ENCODE data around the gene FAM89B. TPM values are rescaled to one million over a fixed set of nuclear protein-coding genes. Genes with fewer than 3 reads are reported as not detected.
"Not testable (repeated sequence)": the region's sequence is repeated elsewhere in the genome, so short reads cannot be mapped to it uniquely, and the experiment has no call there.

The FAM89B gene
- polyA plus RNA-seq: 11.5 to 37.6 TPM (median 13.5 TPM) in 3 replicates
- 1.3 TPM for polyA plus RNA-seq (2011; ENCODE audit: low read depth)
- 18.0 and 37.6 TPM in 2 replicates for polyA plus RNA-seq (2011; cell fraction: cytosol; rRNA removed)
- 8.8 and 17.8 TPM in 2 replicates for polyA plus RNA-seq (2011; cell fraction: nucleus; rRNA removed)
- polyA plus RNA-seq (2012; ENCODE audit: low replicate concordance): 17.0 and 20.6 TPM in 2 replicates
- 8.9 to 33.5 TPM (median 20.7 TPM) in 3 replicates for polyA minus RNA-seq
- polyA minus RNA-seq (2011; cell fraction: cytosol; rRNA and poly(A)+ RNA removed): 30.5 TPM
- polyA minus RNA-seq (2011; cell fraction: nucleus; rRNA and poly(A)+ RNA removed): 2.1 and 9.4 TPM in 2 replicates

- Histone ChIP-seq H4K20me1 (ENCODE audit: control insufficient read depth, extremely low read depth, insufficient read depth, low read length) (peaks cover 5% of the 10 kb centered on the region), H3K4me3 (ENCODE audit: control insufficient read depth in 2 of 3, extremely low read depth in 1 of 3, insufficient read depth in 2 of 3, low read depth in 1 of 3, low read length in 3 of 3) (peak within 1 kb of the TSS; percentile 85 to 90 (median 88)), H3K27me3 (ENCODE audit: control insufficient read depth, extremely low read depth, insufficient read depth, low read length) (no peaks in the 10 kb centered on the region), H3K4me2 (ENCODE audit: control insufficient read depth, extremely low read depth, insufficient read depth, low read depth, low read length) (peak within 1 kb of the TSS; percentile 100), H3K9me1 (ENCODE audit: control insufficient read depth, extremely low read depth, insufficient read depth, low read length) (no peaks in the 10 kb centered on the region), H2AFZ (ENCODE audit: control insufficient read depth, low read length) (no peak within 1 kb of the TSS), H3K27ac (ENCODE audit: control insufficient read depth, insufficient read depth, low read length) (peak within 1 kb of the TSS; percentile 44), H3K4me1 (ENCODE audit: control insufficient read depth, extremely low read depth, insufficient read depth, low read length) (peaks cover 60% of the 10 kb centered on the region), H3K79me2 (ENCODE audit: control insufficient read depth, insufficient read depth, low read length) (peaks cover 38% of the 10 kb centered on the region), H3K36me3 (ENCODE audit: control insufficient read depth in 2 of 2, extremely low read depth in 1 of 2, insufficient read depth in 2 of 2, low read length in 2 of 2) (no peaks in the 10 kb centered on the region), H3K9ac (ENCODE audit: control insufficient read depth, extremely low read depth, insufficient read depth, low read length) (peak within 1 kb of the TSS; percentile 92), H3K9me3 (ENCODE audit: control insufficient read depth, low read depth, low read length) (no peaks in the 10 kb centered on the region)
- dilution Hi-C loops (cut with MboI; ENCODE audit: extremely low pct_ligation_motif_present, low sequenced_read_pairs): no loop called here
- DNase-seq (ENCODE audit: low read depth, low spot score) (no peak), FAIRE-seq (no peak)
- no peak for TF ChIP-seq EZH2 (IDR thresholded peaks at IDR 0.05; ENCODE audit: low read length)
- TF ChIP-seq, protein P1, sequence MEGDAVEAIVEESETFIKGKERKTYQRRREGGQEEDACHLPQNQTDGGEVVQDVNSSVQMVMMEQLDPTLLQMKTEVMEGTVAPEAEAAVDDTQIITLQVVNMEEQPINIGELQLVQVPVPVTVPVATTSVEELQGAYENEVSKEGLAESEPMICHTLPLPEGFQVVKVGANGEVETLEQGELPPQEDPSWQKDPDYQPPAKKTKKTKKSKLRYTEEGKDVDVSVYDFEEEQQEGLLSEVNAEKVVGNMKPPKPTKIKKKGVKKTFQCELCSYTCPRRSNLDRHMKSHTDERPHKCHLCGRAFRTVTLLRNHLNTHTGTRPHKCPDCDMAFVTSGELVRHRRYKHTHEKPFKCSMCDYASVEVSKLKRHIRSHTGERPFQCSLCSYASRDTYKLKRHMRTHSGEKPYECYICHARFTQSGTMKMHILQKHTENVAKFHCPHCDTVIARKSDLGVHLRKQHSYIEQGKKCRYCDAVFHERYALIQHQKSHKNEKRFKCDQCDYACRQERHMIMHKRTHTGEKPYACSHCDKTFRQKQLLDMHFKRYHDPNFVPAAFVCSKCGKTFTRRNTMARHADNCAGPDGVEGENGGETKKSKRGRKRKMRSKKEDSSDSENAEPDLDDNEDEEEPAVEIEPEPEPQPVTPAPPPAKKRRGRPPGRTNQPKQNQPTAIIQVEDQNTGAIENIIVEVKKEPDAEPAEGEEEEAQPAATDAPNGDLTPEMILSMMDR (optimal IDR thresholded peaks at IDR 0.05 in 1 of 3, IDR thresholded peaks at IDR 0.05 in 1 of 3, conservative IDR thresholded peaks at IDR 0.05 in 1 of 3; ENCODE audit: extremely low read depth in 1 of 3, insufficient read depth in 2 of 3, low read length in 3 of 3): no peak
Measured at GRCh38 chr11:65572356-65573051, at the start of gene FAM89B. FAM89B (plus strand) TSS chr11:65572538; CDS start chr11:65572670, 132 bp downstream.

GRCh38 chr11:65522718-65523630 lies 49.4 kb upstream of the FAM89B start:
- H3K9me1 ChIP-seq (ENCODE audit: control insufficient read depth, extremely low read depth, insufficient read depth, low read length); H2AFZ ChIP-seq (ENCODE audit: control insufficient read depth, low read length); DNase-seq (ENCODE audit: low read depth, low spot score); FAIRE-seq; H3K27ac ChIP-seq (ENCODE audit: control insufficient read depth, insufficient read depth, low read length); H3K4me3 ChIP-seq (ENCODE audit: control insufficient read depth in 2 of 3, extremely low read depth in 1 of 3, insufficient read depth in 2 of 3, low read depth in 1 of 3, low read length in 3 of 3); H4K20me1 ChIP-seq (ENCODE audit: control insufficient read depth, extremely low read depth, insufficient read depth, low read length); H3K36me3 ChIP-seq (ENCODE audit: control insufficient read depth in 2 of 2, extremely low read depth in 1 of 2, insufficient read depth in 2 of 2, low read length in 2 of 2); H3K27me3 ChIP-seq (ENCODE audit: control insufficient read depth, extremely low read depth, insufficient read depth, low read length); H3K9ac ChIP-seq (ENCODE audit: control insufficient read depth, extremely low read depth, insufficient read depth, low read length); dilution Hi-C loops (cut with MboI; ENCODE audit: extremely low pct_ligation_motif_present, low sequenced_read_pairs); H3K4me2 ChIP-seq (ENCODE audit: control insufficient read depth, extremely low read depth, insufficient read depth, low read depth, low read length); H3K9me3 ChIP-seq (ENCODE audit: control insufficient read depth, low read depth, low read length): not testable (repeated sequence)
- Histone ChIP-seq H3K79me2 (ENCODE audit: control insufficient read depth, insufficient read depth, low read length) (peaks cover 20% of the 10 kb centered on the region), H3K4me1 (ENCODE audit: control insufficient read depth, extremely low read depth, insufficient read depth, low read length) (peaks cover 10% of the 10 kb centered on the region)

GRCh38 chr11:65523631-65523968 lies 48.7 kb upstream of the FAM89B start:
- H3K9ac ChIP-seq (ENCODE audit: control insufficient read depth, extremely low read depth, insufficient read depth, low read length); dilution Hi-C loops (cut with MboI; ENCODE audit: extremely low pct_ligation_motif_present, low sequenced_read_pairs); FAIRE-seq; DNase-seq (ENCODE audit: low read depth, low spot score); H3K27ac ChIP-seq (ENCODE audit: control insufficient read depth, insufficient read depth, low read length); H3K27me3 ChIP-seq (ENCODE audit: control insufficient read depth, extremely low read depth, insufficient read depth, low read length); H3K36me3 ChIP-seq (ENCODE audit: control insufficient read depth in 2 of 2, extremely low read depth in 1 of 2, insufficient read depth in 2 of 2, low read length in 2 of 2); H3K9me1 ChIP-seq (ENCODE audit: control insufficient read depth, extremely low read depth, insufficient read depth, low read length); H2AFZ ChIP-seq (ENCODE audit: control insufficient read depth, low read length); H3K4me3 ChIP-seq (ENCODE audit: control insufficient read depth in 2 of 3, extremely low read depth in 1 of 3, insufficient read depth in 2 of 3, low read depth in 1 of 3, low read length in 3 of 3); H4K20me1 ChIP-seq (ENCODE audit: control insufficient read depth, extremely low read depth, insufficient read depth, low read length); H3K4me2 ChIP-seq (ENCODE audit: control insufficient read depth, extremely low read depth, insufficient read depth, low read depth, low read length); H3K9me3 ChIP-seq (ENCODE audit: control insufficient read depth, low read depth, low read length): not testable (repeated sequence)
- Histone ChIP-seq H3K4me1 (ENCODE audit: control insufficient read depth, extremely low read depth, insufficient read depth, low read length) (peaks cover 10% of the 10 kb centered on the region), H3K79me2 (ENCODE audit: control insufficient read depth, insufficient read depth, low read length) (peaks cover 20% of the 10 kb centered on the region)

Data from keratinocyte (primary cell).